IgD-negative memory B cell (primary cell): ENCODE measurements around the gene FHDC1. TPM values are rescaled to one million over a fixed set of nuclear protein-coding genes. Genes with fewer than 3 reads are reported as not detected.

Experiments used
- H3K27ac Mint-ChIP-seq, 3 donors: one replicate each; pipeline ENCODE4 v1.8.0; 2020 to 2022; ENCODE audit warnings: mild to moderate bottlenecking in 3 of 3, mixed read lengths in 3 of 3, moderate library complexity in 1 of 3
- H3K27me3 Mint-ChIP-seq: one replicate; pipeline ENCODE4 v1.8.0; 2021; ENCODE audit warnings: mixed read lengths
- H3K36me3 Mint-ChIP-seq: one replicate; pipeline ENCODE4 v1.8.0; 2020; ENCODE audit warnings: mild to moderate bottlenecking, mixed read lengths
- H3K4me1 Mint-ChIP-seq, 3 donors: one replicate each; pipeline ENCODE4 v1.8.0; 2020 to 2022; ENCODE audit warnings: mixed read lengths in 3 of 3, mild to moderate bottlenecking in 1 of 3
- H3K4me3 Mint-ChIP-seq, 4 donors: one replicate each; pipeline ENCODE4 v1.8.0; 2020 to 2022; ENCODE audit warnings: mild to moderate bottlenecking in 4 of 4, mixed read lengths in 4 of 4, moderate library complexity in 3 of 4
- H3K9me3 Mint-ChIP-seq, 3 donors: one replicate each; pipeline ENCODE4 v1.8.0; 2020 to 2021; ENCODE audit warnings: mixed read lengths in 3 of 3, mild to moderate bottlenecking in 1 of 3
- polyA plus RNA-seq: library from polyadenylated mRNA; unstranded; fragments of 300-500 nt; fragmentation: Illumina TruSeq; gene quantifications from one replicate; pipeline ENCODE4 v1.2.3, GENCODE V29; 2021

Gene FHDC1
- polyA plus RNA-seq, 1 donor from 2014 or later: 0.06 TPM

GRCh38 chr4:153025406-153025805 is 89.3 kb downstream of the FHDC1 start:
- Mint-ChIP-seq H3K27me3 (peaks cover 6% of the 10 kb centered on the region), H3K4me1 (peaks cover 4 to 6% (median 5%) of the 10 kb centered on the region in 3 donors), H3K4me3 (no peak overlapping the region), H3K36me3 (peaks cover 4% of the 10 kb centered on the region), H3K27ac (no peak overlapping the region), H3K9me3 (peaks cover 3 to 20% (median 13%) of the 10 kb centered on the region in 3 donors)

DNA sequence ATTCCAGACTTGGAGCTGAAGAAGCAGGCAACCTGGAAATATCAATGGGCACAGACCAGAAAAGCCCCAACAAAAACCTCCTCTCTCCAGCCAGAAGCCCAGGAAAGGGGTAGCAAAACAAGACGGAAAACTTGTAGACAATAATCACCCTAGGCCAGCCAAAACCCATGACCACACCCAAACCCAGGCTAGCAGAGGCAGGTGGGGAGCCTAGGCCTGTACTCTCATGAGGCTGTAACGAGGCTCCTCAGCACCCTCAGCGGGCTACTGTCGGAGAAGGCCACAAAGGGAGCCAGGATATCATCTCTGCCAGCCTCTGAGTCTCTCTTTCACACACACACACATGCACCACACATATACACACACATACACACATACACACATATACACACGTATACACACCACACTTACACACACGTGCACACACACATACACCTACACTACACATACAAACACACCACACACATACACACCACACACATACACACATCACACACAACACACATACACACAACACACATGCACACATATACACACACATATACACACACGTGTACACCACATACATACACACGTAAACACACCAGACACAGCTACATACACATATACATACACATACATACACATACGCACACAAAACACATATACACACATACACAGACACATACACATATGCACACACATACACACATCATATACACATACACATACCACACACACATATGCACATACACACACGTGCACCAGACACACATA is 90.6 kb downstream of the FHDC1 start:
- Mint-ChIP-seq H3K27ac (no peak overlapping the region), H3K27me3 (peaks cover 3% of the 10 kb centered on the region)

GRCh38 chr4:153027866-153028265 is 91.7 kb downstream of the FHDC1 start:
- H3K27me3 Mint-ChIP-seq: peaks cover 3% of the 10 kb centered on the region
- peaks cover 3 to 26% (median 13%) of the 10 kb centered on the region in 3 donors for H3K9me3 Mint-ChIP-seq
- H3K27ac Mint-ChIP-seq: no peak overlapping the region
- no peak overlapping the region for H3K4me3 Mint-ChIP-seq
- H3K4me1 Mint-ChIP-seq: peaks cover 4 to 6% (median 5%) of the 10 kb centered on the region in 3 donors
- peaks cover 4% of the 10 kb centered on the region for H3K36me3 Mint-ChIP-seq

More for the DNA sequence above, 90.6 kb downstream of the FHDC1 start:
- Mint-ChIP-seq H3K36me3 (peaks cover 4% of the 10 kb centered on the region), H3K4me3 (no peak overlapping the region), H3K9me3 (peaks cover 3 to 26% (median 13%) of the 10 kb centered on the region in 3 donors), H3K4me1 (peaks cover 4 to 6% (median 5%) of the 10 kb centered on the region in 3 donors)

GRCh38 chr4:153028535-153028934 is 92.4 kb downstream of the FHDC1 start:
- H3K36me3 Mint-ChIP-seq: peaks cover 4% of the 10 kb centered on the region
- H3K4me3 Mint-ChIP-seq: no peak overlapping the region
- H3K27ac Mint-ChIP-seq: no peak overlapping the region
- peaks cover 3 to 26% (median 13%) of the 10 kb centered on the region in 3 donors for H3K9me3 Mint-ChIP-seq
- peaks cover 3% of the 10 kb centered on the region for H3K27me3 Mint-ChIP-seq
- H3K4me1 Mint-ChIP-seq: peaks cover 3 to 5% (median 3%) of the 10 kb centered on the region in 3 donors

Other genes with a start within 250 kb of the FHDC1 start
- gene TIGD4, start 156.6 kb upstream of the FHDC1 start, polyA plus RNA-seq: 0.28 TPM
- 18.2 TPM for gene ARFIP1, start 156.4 kb upstream of the FHDC1 start, polyA plus RNA-seq